HL-60/S4 treated with retinoic acid at 250 ng/mL for 4 days and 3 days (cell line): ENCODE measurements around the gene TDRKH.

Source experiments
- in situ Hi-C: fragments of 300-500 bp; cut with MboI; formaldehyde crosslinking; loops from 2 replicates; pipeline ENCODE4 v1.7.0; 2022; ENCODE audit warnings: low sequenced_read_pairs

TDRKH gene

GRCh38 chr1:151825204-151825603, 34.9 kb upstream of the TDRKH start:
- in situ Hi-C loops = no loop called here

- in situ Hi-C loops = no loop called here
Observed at GRCh38 chr1:151823175-151823574, 32.9 kb upstream of the TDRKH start.

- in situ Hi-C loops = no loop called here
Observed at GRCh38 chr1:151822404-151822803, 32.1 kb upstream of the TDRKH start.

- in situ Hi-C loops = no loop called here
Observed at GRCh38 chr1:151820940-151821339, 30.6 kb upstream of the TDRKH start.

GRCh38 chr1:151819976-151820623, 29.8 kb upstream of the TDRKH start:
- in situ Hi-C loops = no loop called here

- in situ Hi-C loops = no loop called here
Observed at GRCh38 chr1:151819227-151819835, 29.0 kb upstream of the TDRKH start.

- in situ Hi-C loops = no loop called here
Observed at GRCh38 chr1:151817353-151817730, 27.0 kb upstream of the TDRKH start.

GRCh38 chr1:151816548-151817352, 26.4 kb upstream of the TDRKH start:
- in situ Hi-C loops = no loop called here

- in situ Hi-C loops = no loop called here
Observed at GRCh38 chr1:151815716-151816327, 25.5 kb upstream of the TDRKH start.

GRCh38 chr1:151814971-151815545, 24.8 kb upstream of the TDRKH start:
- in situ Hi-C loops = no loop called here

GRCh38 chr1:151814426-151814825, 24.1 kb upstream of the TDRKH start:
- in situ Hi-C loops = no loop called here

GRCh38 chr1:151813271-151813977, 23.1 kb upstream of the TDRKH start:
- in situ Hi-C loops = no loop called here

- in situ Hi-C loops = no loop called here
Observed at GRCh38 chr1:151811181-151811580, 20.9 kb upstream of the TDRKH start.

GRCh38 chr1:151809985-151810556, 19.8 kb upstream of the TDRKH start:
- in situ Hi-C loops = no loop called here

- in situ Hi-C loops = no loop called here
Observed at GRCh38 chr1:151809290-151809984, 19.1 kb upstream of the TDRKH start.

GRCh38 chr1:151807766-151808165, 17.5 kb upstream of the TDRKH start:
- in situ Hi-C loops = no loop called here

- in situ Hi-C loops = no loop called here
Observed at GRCh38 chr1:151807131-151807530, 16.8 kb upstream of the TDRKH start.

GRCh38 chr1:151806170-151806569, 15.9 kb upstream of the TDRKH start:
- in situ Hi-C loops = no loop called here

GRCh38 chr1:151805066-151805820, 14.9 kb upstream of the TDRKH start, which contains the start of gene LINGO4:
TSS of gene LINGO4 (minus strand) at chr1:151805419. CDS start at chr1:151802704, 2,715 bp downstream.
- in situ Hi-C loops = no loop called here
